ENCODE measurements around the gene NFE2L3. TPM values are rescaled to one million over a fixed set of nuclear protein-coding genes. Genes with fewer than 3 reads are reported as not detected.
A peak's percentile ranks its signal among the peaks of the same experiment; 100 is the strongest.

Gene NFE2L3
- total RNA-seq, 1 experiment from 2014 or later, result 8.5 TPM

DNA sequence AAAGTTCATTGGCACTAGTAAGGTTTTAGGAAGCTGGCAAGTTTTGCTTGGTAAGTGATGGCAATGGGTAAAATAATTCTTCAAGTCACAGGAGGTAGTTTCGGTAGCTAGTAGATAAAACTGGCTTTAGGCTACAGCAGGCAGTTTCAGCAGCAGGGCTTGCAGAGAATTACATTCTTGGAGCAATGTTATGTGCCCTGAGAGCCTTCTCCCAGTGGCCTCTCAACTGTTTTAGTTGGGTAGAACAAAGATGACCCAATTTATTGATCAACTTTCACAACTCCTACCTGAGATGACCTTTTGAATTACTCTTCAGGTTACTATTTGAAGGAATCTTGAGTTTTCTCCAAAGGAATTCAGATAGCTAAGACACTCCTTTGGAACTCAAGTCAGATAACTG, 16.4 kb upstream of the NFE2L3 start:
- no TSS peak for BruUV-seq (replicated peaks)
- Histone ChIP-seq H3K9me3 (ENCODE audit: low read depth, low read length, poor library complexity, severe bottlenecking) (no peaks in the 10 kb centered on the region), H3K27me3 (replicated peaks; ENCODE audit: insufficient read depth, low read depth, low read length, poor library complexity) (no peaks in the 10 kb centered on the region), H3K4me3 (ENCODE audit: low read depth, low read length, poor library complexity, severe bottlenecking) (no peak overlapping the region), H3K4me1 (ENCODE audit: insufficient read depth, low read length, poor library complexity, severe bottlenecking) (peaks cover 12% of the 10 kb centered on the region), H3K36me3 (ENCODE audit: insufficient read depth, low read length, poor library complexity, severe bottlenecking) (no peaks in the 10 kb centered on the region), H3K27ac (ENCODE audit: low read depth, low read length, poor library complexity, severe bottlenecking) (no peak overlapping the region)
- no peak for TF ChIP-seq EZH2 (IDR thresholded peaks at IDR 0.05; ENCODE audit: borderline replicate concordance, low read depth, low read length, poor library complexity, severe bottlenecking)
- TF ChIP-seq, protein P1, sequence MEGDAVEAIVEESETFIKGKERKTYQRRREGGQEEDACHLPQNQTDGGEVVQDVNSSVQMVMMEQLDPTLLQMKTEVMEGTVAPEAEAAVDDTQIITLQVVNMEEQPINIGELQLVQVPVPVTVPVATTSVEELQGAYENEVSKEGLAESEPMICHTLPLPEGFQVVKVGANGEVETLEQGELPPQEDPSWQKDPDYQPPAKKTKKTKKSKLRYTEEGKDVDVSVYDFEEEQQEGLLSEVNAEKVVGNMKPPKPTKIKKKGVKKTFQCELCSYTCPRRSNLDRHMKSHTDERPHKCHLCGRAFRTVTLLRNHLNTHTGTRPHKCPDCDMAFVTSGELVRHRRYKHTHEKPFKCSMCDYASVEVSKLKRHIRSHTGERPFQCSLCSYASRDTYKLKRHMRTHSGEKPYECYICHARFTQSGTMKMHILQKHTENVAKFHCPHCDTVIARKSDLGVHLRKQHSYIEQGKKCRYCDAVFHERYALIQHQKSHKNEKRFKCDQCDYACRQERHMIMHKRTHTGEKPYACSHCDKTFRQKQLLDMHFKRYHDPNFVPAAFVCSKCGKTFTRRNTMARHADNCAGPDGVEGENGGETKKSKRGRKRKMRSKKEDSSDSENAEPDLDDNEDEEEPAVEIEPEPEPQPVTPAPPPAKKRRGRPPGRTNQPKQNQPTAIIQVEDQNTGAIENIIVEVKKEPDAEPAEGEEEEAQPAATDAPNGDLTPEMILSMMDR (conservative IDR thresholded peaks at IDR 0.05; ENCODE audit: low read depth, low read length), result no peak
- no peak for DNase-seq (ENCODE audit: low spot score)
- intact Hi-C loops (cut with micrococcal nuclease; ENCODE audit: unreplicated experiment), result no loop called here
- POLR2A ChIA-PET (ENCODE audit: low non-redundant PET), result no interaction called here
- CTCF ChIA-PET, result no interaction called here

DNA sequence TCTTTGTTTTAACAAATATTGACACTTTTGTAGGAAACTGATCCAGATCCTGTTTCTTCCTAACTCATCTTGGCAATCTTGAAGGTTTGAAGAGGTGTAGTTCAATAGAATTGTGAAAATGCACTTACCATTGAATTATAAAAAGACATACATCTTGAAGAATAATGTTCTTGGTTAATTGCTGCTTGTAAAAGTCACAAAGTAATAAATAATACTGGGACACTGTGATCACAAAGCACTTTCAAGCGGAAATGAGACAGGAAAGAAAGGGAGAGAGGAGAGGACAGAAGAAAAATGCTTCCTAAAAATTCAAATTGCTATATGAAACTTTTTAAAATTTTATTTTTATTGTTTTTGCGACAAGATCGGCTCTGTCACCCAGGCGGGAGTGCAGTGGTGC, 15.2 kb upstream of the NFE2L3 start:
- Histone ChIP-seq H3K36me3 (ENCODE audit: insufficient read depth, low read length, poor library complexity, severe bottlenecking) (no peaks in the 10 kb centered on the region), H3K27me3 (replicated peaks; ENCODE audit: insufficient read depth, low read depth, low read length, poor library complexity) (no peaks in the 10 kb centered on the region), H3K27ac (ENCODE audit: low read depth, low read length, poor library complexity, severe bottlenecking) (no peak overlapping the region), H3K4me3 (ENCODE audit: low read depth, low read length, poor library complexity, severe bottlenecking) (no peak overlapping the region), H3K4me1 (ENCODE audit: insufficient read depth, low read length, poor library complexity, severe bottlenecking) (peaks cover 12% of the 10 kb centered on the region), H3K9me3 (ENCODE audit: low read depth, low read length, poor library complexity, severe bottlenecking) (no peaks in the 10 kb centered on the region)
- DNase-seq (ENCODE audit: low spot score), result peak; percentile 76
- intact Hi-C loops (cut with micrococcal nuclease; ENCODE audit: unreplicated experiment), result no loop called here
- ChIA-PET CTCF (no interaction called here), POLR2A (ENCODE audit: low non-redundant PET) (no interaction called here)
- no peak for TF ChIP-seq EZH2 (IDR thresholded peaks at IDR 0.05; ENCODE audit: borderline replicate concordance, low read depth, low read length, poor library complexity, severe bottlenecking)
- TF ChIP-seq, protein P1 (conservative IDR thresholded peaks at IDR 0.05; ENCODE audit: low read depth, low read length), result no peak
- no TSS peak for BruUV-seq (replicated peaks)

GRCh38 chr7:26140380-26140779, 11.6 kb upstream of the NFE2L3 start:
- Histone ChIP-seq H3K4me1 (ENCODE audit: insufficient read depth, low read length, poor library complexity, severe bottlenecking) (peaks cover 21% of the 10 kb centered on the region), H3K4me3 (ENCODE audit: low read depth, low read length, poor library complexity, severe bottlenecking) (no peak overlapping the region), H3K9me3 (ENCODE audit: low read depth, low read length, poor library complexity, severe bottlenecking) (no peaks in the 10 kb centered on the region), H3K27ac (ENCODE audit: low read depth, low read length, poor library complexity, severe bottlenecking) (no peak overlapping the region), H3K27me3 (replicated peaks; ENCODE audit: insufficient read depth, low read depth, low read length, poor library complexity) (no peaks in the 10 kb centered on the region), H3K36me3 (ENCODE audit: insufficient read depth, low read length, poor library complexity, severe bottlenecking) (no peaks in the 10 kb centered on the region)
- ChIA-PET POLR2A (ENCODE audit: low non-redundant PET) (no interaction called here), CTCF (no interaction called here)
- TF ChIP-seq EZH2 (IDR thresholded peaks at IDR 0.05; ENCODE audit: borderline replicate concordance, low read depth, low read length, poor library complexity, severe bottlenecking), result no peak
- TF ChIP-seq, protein P1 (conservative IDR thresholded peaks at IDR 0.05; ENCODE audit: low read depth, low read length), result no peak
- DNase-seq (ENCODE audit: low spot score), result no peak
- intact Hi-C loops (cut with micrococcal nuclease; ENCODE audit: unreplicated experiment), result no loop called here
- no TSS peak for BruUV-seq (replicated peaks)

All from A673 (cell line).